GM10266 (cell line): ENCODE data around the gene PTPN4.

Source experiments
- DNase-seq: peaks from one replicate; pipeline ENCODE4 v3.0.0; 2012; ENCODE audit errors: extremely low spot score
- TF ChIP-seq, protein P1 (sequence below): IDR thresholded peaks from 2 replicates; pipeline ENCODE4 v1.5.1; 2012; ENCODE audit warnings: mild to moderate bottlenecking, low read depth; ENCODE audit not compliant: control insufficient read depth, insufficient read depth; ENCODE audit errors: missing control alignments

Gene PTPN4

DNA sequence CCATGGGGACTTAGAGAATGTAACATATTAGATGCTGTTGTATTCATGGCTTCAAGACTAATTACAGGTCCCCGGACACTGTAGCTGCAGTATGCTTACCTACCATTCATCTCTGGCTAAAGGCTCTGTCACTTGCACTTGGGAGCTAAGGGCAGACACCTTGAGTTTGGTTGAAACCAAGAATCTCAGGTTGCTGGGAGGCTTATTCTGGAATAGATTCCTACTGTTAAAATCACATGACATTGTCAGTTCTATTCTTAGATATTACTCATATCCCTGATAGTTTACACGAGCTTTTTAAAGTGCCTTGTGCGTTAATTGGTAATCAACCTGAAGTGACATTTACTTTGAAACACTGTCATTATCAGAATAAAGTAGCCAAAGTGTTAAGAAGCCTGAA is 180.2 kb downstream of the PTPN4 start:
- DNase-seq, result no peak
- TF ChIP-seq, protein P1, sequence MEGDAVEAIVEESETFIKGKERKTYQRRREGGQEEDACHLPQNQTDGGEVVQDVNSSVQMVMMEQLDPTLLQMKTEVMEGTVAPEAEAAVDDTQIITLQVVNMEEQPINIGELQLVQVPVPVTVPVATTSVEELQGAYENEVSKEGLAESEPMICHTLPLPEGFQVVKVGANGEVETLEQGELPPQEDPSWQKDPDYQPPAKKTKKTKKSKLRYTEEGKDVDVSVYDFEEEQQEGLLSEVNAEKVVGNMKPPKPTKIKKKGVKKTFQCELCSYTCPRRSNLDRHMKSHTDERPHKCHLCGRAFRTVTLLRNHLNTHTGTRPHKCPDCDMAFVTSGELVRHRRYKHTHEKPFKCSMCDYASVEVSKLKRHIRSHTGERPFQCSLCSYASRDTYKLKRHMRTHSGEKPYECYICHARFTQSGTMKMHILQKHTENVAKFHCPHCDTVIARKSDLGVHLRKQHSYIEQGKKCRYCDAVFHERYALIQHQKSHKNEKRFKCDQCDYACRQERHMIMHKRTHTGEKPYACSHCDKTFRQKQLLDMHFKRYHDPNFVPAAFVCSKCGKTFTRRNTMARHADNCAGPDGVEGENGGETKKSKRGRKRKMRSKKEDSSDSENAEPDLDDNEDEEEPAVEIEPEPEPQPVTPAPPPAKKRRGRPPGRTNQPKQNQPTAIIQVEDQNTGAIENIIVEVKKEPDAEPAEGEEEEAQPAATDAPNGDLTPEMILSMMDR, result no peak

DNA sequence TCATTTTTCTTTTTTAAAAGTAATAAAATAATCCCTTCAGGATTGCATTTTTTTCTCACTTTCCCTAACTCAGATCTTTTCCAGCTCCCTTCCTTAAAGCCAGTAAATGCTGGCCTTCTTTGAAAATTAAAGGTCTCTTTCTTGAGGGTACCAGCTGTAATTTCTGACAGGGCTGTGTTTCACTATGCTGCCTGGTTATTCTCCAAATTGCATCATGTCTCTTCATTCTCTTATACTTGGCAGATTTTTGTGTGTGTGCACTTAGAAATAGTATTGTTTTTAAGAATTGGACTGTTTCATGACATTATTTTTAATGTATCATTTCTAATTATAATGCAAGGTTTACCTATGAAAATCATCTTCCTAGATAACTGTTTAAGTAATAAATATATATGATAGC is 181.1 kb downstream of the PTPN4 start:
- DNase-seq, result no peak
- TF ChIP-seq, protein P1, result no peak

DNA sequence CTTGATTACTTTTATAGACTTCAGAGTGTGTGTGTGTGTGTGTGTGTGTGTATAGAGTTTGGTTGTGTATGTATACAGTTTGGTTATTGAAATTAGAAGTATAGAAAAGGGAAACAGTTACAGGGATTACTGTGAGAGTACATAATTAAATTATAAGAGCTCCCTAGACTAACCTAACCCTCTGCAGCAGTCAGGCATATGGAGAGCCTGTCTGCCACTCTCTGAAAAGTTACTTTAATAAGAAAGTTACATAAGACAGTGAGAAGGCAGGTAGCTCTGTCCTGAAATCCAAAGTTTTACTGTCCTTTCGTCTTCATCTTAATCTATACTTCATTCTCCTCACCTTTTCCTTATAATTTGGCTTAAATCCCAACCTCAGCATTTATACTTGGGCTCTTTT is 181.7 kb downstream of the PTPN4 start:
- TF ChIP-seq, protein P1, result no peak
- DNase-seq, result no peak

DNA sequence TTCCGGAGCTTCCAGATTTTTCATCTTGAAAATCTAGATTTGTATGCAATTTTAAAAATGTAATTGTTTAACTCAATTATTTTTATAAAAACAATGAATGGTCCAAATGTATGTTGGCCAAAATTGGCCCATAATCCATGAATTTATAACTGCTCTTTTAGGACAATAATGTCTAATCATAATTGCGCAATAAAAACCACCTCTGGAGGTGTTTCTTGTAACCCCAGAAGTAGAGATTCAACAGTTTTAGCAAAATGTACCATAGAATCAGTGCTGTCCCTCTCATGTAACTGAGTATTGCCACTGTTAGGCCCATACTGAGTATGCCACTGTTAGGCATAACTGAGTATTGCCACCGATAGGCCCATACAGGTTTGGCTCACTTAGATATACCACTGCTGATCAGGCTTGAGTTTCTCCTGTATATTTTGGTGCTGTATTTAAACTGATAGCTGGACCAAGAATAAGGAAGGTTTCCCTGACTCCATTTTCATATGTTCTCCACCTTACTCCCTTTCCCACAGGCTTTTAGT is 182.3 kb downstream of the PTPN4 start:
- TF ChIP-seq, protein P1, result no peak
- no peak for DNase-seq

DNA sequence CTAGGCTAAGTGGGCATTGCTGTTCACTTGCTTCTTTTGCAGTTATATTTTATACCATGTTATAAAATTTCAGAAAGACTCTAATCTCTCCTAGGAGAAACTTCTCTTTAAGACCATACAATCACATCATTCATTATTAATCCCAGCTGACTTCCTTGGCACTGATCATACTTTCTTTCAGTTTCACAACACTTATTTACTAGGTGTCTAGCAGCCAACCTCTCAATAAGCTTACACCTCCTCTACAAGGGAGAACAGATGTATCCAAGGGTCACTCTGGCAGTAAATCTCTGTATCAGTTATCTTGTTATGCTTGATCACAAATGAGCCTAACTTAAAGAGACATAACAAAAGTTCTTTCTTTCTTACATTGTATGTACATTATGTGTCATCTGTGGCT is 183.3 kb downstream of the PTPN4 start:
- DNase-seq, result no peak
- TF ChIP-seq, protein P1, result no peak

DNA sequence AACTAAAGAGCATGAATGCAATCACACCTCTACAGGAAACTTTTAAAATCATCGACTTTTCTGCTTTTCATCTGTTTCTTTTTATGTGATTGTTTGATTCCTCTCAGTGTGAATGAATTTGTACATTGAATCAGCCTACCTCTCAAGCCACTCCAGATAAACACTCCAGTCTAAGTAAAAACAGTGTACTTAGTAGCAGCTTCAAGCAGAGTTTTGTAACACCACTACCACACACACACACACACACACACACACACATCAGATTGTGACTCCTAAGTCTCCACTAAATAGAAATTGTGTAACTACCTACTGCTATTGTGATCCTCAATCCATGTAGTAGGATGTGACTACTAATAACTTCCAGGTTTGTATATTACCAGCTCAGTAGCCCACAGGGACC is 187.8 kb downstream of the PTPN4 start:
- TF ChIP-seq, protein P1, result no peak
- DNase-seq, result no peak

DNA sequence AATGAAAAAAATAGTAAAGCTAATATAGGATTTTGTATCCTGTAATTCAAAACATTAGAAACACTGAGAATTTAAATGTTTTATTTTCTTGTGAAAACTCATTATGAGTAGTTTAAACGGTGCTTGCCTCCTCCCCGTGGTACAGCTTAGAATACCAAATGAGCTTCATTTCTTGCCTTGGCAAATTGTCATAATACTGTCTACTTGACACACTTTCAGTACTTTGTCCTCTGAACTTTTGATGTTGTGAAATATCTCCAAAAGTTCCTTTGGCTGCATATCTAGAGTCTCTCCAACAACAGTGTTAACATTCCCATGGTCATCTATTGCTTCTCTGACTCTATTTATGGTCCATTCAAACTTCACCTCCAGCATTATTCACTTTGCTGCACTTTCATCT is 191.2 kb downstream of the PTPN4 start:
- TF ChIP-seq, protein P1, result no peak
- no peak for DNase-seq
